HG03575 (cell line): ENCODE data around the gene KRT17.
"Not testable (repeated sequence)": the region's sequence is repeated elsewhere in the genome, so short reads cannot be mapped to it uniquely, and the experiment has no call there.

Experiments used
- ATAC-seq: cut with Tn5 transposase; IDR thresholded peaks from one replicate; pipeline ENCODE4 v1.9.1; 2021; ENCODE audit not compliant: unreplicated experiment, insufficient number of reproducible peaks, low FRiP score; ENCODE audit errors: extremely low read depth

Gene KRT17

GRCh38 chr17:41623184-41623861 is 1.1 kb downstream of the KRT17 start:
- not testable (repeated sequence) for ATAC-seq

GRCh38 chr17:41622340-41623183 is 1.8 kb downstream of the KRT17 start:
- ATAC-seq = not testable (repeated sequence)

- ATAC-seq = no peak
These were observed 2.5 kb downstream of the KRT17 start for GRCh38 chr17:41621916-41622315.

GRCh38 chr17:41621435-41621817 is 2.9 kb downstream of the KRT17 start:
- not testable (repeated sequence) for ATAC-seq

- no peak for ATAC-seq
These were observed 3.6 kb downstream of the KRT17 start for GRCh38 chr17:41620583-41621434.

GRCh38 chr17:41619927-41620582 is 4.3 kb downstream of the KRT17 start:
- not testable (repeated sequence) for ATAC-seq

GRCh38 chr17:41619036-41619926 is 5.1 kb downstream of the KRT17 start:
- no peak for ATAC-seq

- ATAC-seq = no peak
These were observed 5.9 kb downstream of the KRT17 start for GRCh38 chr17:41618341-41619035.

GRCh38 chr17:41617698-41618097 is 6.7 kb downstream of the KRT17 start:
- ATAC-seq = no peak

- no peak for ATAC-seq
These were observed 7.2 kb downstream of the KRT17 start for GRCh38 chr17:41617136-41617535.

GRCh38 chr17:41616486-41616885 is 7.9 kb downstream of the KRT17 start:
- not testable (repeated sequence) for ATAC-seq

- no peak for ATAC-seq
These were observed 8.9 kb downstream of the KRT17 start for GRCh38 chr17:41615454-41615853.

- not testable (repeated sequence) for ATAC-seq
These were observed 9.6 kb downstream of the KRT17 start for GRCh38 chr17:41614767-41615166.

GRCh38 chr17:41614098-41614497 is 10.3 kb downstream of the KRT17 start:
- no peak for ATAC-seq

- no peak for ATAC-seq
These were observed 10.9 kb downstream of the KRT17 start for GRCh38 chr17:41613277-41614082.

GRCh38 chr17:41612376-41613160 is 11.8 kb downstream of the KRT17 start, which contains the start of gene KRT16:
Gene KRT16, minus strand, starts transcription at chr17:41612767. Its CDS starts 79 bp downstream, at chr17:41612688.
- ATAC-seq = not testable (repeated sequence)
